ENCODE data around the gene EFNB3.

Gene EFNB3, protein sequence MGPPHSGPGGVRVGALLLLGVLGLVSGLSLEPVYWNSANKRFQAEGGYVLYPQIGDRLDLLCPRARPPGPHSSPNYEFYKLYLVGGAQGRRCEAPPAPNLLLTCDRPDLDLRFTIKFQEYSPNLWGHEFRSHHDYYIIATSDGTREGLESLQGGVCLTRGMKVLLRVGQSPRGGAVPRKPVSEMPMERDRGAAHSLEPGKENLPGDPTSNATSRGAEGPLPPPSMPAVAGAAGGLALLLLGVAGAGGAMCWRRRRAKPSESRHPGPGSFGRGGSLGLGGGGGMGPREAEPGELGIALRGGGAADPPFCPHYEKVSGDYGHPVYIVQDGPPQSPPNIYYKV

DNA sequence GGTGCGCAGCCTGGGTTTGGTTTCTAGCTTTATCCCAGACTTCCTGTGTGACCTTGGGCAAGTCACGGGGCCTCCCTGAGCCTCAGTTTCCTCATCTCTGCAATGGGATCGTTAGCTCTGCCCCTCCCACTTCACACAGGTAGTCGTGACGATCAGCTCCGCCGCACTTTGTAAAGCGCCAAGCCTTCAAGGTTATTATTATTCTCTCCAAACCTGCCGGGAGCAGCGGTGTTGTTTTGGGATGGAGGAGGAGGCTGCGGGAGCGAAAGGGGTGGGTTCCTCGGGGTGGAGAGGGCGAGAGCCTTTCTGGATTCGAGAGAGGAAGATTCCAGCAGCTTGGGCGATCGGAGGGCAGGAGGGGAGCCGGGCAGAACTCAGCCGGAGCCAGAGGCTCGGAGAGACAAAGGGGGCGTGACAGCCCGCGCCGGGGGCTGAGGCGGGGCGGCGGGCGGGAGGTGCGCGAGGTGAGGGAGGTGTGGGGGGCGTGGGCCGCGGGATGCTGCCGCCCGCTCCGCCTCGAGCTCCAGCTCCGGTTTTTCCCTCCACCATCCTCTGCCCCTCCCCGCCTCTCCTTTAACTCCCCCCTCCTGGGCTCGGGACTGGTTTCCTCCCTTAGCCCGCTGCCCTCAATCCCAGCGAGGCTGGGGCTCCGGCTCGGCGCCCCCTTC lies at the start of gene EFNB3:
TSS of gene EFNB3 (plus strand) at position 602 of the 668 bp plus-strand sequence. CDS start 397 bp downstream, outside the sequence.
- H3K4me3 ChIP-seq (ENCODE audit: low read length), result no peak within 1 kb of the TSS
- no peak for TF ChIP-seq ZNF274 (IDR thresholded peaks at IDR 0.05; ENCODE audit: low read depth, low read length)

DNA sequence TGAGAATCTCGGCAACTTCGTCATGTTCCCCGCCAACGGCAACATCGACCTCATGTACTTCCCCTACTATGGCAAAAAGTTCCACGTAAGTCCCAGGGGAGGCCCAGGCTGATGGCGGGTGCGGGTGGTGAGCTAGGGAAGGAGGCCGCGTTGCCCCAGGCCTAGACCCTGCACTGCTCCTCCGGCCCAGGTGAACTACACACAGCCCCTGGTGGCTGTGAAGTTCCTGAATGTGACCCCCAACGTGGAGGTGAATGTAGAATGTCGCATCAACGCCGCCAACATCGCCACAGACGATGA lies 49.5 kb upstream of the EFNB3 start:
- H3K4me3 ChIP-seq (ENCODE audit: low read length), result no peak overlapping the region
- no peak for TF ChIP-seq ZNF274 (IDR thresholded peaks at IDR 0.05; ENCODE audit: low read depth, low read length)

DNA sequence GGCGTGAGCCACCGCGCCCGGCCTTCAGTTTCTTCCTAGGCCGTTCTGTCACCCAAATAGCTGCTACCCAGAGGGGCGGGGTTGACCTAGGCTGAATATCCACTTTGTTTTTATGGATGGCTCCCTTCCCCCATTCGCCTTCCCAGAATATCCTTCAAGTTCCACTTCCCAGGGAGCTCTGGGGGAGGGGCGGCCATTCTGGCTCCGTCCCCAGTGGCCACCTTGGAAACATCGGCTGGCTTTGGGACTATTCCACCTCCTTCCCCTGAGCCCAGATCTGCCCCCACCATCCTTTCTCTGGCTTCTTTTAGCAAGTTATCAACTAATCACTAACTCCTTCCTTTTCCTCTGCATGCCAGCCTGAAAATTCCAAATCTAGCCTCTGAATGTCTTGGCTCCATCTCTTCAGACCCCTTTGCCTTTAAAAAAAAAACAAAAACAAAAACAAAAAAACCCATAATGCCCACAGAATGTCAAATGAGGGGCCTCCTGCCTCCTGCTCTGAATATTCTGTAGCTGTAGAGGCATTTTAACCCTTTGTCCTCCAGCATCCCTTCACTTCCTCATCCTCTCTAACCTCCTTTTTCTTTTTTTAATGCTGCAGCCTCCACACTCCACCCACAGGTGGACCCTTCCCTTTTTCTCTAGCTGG lies 47.9 kb upstream of the EFNB3 start:
- no peak for TF ChIP-seq ZNF274 (IDR thresholded peaks at IDR 0.05; ENCODE audit: low read depth, low read length)
- no peak overlapping the region for H3K4me3 ChIP-seq (ENCODE audit: low read length)

DNA sequence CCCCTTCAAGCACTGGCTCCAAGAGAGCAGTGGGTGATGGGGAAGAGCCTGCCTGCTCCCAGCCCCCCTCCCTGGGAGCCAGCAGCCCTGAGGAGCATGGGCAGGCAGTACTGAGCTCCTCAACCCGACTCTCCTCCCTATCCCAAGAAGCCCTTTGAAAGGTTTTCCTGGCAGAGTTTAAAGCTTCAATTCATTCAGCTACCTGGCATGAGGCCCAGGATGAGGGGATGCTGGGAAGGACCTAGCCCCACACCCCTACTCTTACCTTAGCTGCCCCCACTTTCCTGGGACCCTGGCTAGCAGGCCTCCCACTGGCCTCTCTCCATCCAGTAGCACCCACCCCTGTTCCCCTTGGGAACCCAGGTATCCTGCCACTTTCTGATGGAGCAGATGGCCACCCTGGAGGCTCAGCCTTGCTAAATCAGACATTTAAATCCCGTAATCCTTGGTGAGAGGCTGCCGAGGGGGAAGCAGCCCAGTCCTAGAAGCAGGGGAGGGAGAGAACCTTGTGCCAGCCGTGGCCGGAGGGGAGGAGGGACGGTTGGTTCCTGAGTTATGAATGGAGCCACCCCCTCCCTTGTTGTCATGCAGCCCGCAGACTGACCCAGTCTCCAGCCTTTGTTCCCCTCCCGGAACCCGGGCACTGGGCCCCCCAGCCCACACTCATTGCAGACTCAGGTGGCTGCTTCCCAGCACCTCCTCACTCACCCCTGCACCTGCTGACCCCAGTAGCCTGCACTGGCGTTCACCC lies 37.2 kb upstream of the EFNB3 start:
- H3K4me3 ChIP-seq (ENCODE audit: low read length), result no peak overlapping the region
- no peak for TF ChIP-seq ZNF274 (IDR thresholded peaks at IDR 0.05; ENCODE audit: low read depth, low read length)

DNA sequence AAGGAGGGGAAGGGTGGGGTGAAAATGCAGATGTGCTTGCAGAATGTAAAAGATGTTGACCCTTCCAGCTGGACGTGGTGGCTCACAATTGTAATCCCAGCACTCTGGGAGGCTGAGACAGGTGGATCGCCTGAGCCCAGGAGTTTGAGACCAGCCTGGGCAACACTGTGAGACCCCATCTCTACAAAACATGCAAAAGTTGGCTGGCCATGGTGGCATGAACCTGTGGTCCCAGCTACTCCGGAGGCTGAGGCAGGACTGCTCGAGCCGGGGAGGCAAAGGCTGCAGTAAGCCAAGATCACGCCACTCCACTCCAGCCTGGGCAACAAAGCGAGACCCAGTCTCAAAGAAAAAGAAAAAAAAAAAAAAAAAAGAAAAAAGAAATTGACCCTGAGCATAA lies 36.5 kb upstream of the EFNB3 start:
- TF ChIP-seq ZNF274 (IDR thresholded peaks at IDR 0.05; ENCODE audit: low read depth, low read length), result no peak
- no peak overlapping the region for H3K4me3 ChIP-seq (ENCODE audit: low read length)

DNA sequence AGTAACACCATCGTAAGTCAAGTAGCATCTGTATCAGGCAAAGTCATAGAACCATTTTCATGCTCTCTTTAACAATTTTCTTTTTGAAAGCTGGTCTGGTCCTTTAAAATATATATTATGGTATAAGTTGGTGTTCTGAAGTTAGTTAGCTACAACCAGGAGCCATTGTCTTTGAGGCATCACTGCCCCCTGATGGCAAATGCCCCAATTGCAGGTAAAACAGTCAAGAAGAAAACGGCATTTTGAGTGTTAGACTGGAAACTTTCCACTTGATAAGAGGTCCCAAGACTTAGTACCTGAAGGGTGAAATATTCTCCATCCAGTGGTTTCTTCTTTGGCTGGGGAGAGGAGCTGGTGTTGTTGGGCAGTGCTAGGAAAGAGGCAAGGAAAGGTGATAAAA lies 31.8 kb upstream of the EFNB3 start:
- no peak for TF ChIP-seq ZNF274 (IDR thresholded peaks at IDR 0.05; ENCODE audit: low read depth, low read length)
- no peak overlapping the region for H3K4me3 ChIP-seq (ENCODE audit: low read length)

DNA sequence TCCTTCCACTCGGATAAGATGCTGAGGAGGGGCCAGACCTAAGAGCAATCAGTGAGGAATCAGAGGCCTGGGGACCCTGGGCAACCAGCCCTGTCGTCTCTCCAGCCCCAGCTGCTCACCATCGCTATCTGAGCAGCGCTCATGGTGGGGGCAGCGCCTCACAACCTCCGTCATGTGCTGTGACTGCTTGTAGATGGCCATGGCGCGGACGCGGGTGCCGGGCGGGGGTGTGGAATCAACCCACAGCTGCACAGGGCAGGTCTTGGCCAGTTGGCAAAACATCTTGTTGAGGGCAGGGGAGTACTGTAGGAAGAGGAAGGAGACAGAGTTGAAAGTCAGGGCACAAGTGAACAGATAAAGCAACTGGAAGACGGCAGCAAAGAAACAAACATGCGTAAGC lies 30.1 kb upstream of the EFNB3 start:
- H3K4me3 ChIP-seq (ENCODE audit: low read length), result no peak overlapping the region
- no peak for TF ChIP-seq ZNF274 (IDR thresholded peaks at IDR 0.05; ENCODE audit: low read depth, low read length)

DNA sequence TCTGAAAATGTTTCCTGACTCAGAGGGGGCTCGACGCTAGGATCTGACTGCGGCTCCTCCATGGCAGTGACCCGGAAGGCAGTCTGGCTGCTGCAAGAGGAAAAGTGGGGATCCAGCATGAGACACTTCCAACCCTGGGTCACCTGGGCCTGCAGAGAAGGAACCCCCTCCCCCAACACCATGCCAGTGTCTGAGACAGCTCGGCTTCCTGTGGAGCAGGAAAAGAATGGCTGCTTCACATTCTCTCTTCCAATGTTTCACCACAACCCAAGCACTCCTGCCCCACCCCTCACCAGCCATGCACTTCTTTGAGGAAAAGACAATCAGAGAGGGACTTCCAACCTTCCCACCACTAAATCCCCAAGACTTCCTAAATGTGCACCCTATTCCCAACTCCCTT lies 28.5 kb upstream of the EFNB3 start:
- H3K4me3 ChIP-seq (ENCODE audit: low read length), result no peak overlapping the region
- no peak for TF ChIP-seq ZNF274 (IDR thresholded peaks at IDR 0.05; ENCODE audit: low read depth, low read length)

DNA sequence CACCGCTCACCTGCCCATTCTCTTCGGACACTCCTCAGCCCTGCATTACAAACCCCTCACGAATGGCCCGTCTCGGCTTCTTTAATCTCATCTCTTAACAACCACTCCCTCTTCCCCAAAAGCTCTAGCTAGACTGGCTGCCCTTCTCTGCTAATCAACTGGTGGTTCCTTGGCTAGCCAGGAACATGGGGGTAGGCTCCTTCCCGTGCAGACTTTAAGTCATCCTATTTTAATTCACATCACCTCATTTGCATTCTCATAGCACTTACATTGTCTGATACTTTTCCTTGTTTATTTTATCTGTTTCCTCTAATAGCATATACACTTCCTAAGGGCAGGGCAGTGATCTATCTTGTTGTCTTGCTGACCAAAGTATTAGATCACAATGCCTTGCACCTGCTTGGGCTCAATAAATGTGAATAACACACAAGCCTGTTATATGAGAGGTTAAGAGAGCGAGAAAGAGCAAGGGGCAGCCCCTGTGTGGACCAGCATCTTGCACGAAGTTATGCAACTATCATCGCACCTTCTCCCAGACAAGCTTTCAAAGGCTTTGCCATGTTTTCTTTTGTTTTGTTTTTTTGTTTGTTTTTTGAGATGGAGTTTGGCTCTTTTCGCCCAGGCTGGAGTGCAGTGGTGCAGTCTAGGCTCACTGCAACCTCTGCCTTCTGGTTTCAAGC lies 27.5 kb upstream of the EFNB3 start:
- no peak overlapping the region for H3K4me3 ChIP-seq (ENCODE audit: low read length)
- no peak for TF ChIP-seq ZNF274 (IDR thresholded peaks at IDR 0.05; ENCODE audit: low read depth, low read length)

DNA sequence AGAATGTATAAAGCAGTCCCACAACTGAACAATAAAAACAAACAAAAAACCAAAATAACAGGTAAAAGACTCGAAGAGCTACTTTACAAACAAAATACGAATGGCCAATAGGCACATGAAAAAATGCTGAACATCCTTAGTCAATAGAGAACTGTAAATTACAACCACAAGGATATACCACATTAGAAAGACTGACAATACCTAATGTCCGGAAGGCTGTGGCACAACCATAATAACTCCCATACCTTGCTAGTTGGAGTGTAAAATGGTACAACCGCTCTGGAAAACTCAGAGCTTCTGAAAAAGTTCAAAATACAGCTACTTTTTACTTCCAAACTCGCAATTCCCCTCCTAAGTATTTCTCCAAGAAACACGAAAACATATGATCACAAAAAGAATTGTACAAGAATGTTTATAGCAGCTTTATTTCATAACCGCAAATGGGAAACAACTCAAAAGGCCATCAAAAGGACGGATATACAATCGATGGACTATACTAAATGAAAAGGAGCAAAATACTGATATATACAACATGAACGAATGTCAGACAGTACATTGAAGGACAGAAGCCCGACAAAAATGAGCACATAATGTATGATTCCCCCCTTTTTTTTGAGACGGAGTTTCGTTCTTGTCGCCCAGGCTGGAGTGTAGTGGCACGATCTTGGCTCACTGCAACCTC lies 20.0 kb upstream of the EFNB3 start:
- TF ChIP-seq ZNF274 (IDR thresholded peaks at IDR 0.05; ENCODE audit: low read depth, low read length), result no peak
- H3K4me3 ChIP-seq (ENCODE audit: low read length), result peak overlapping the region; percentile 84

DNA sequence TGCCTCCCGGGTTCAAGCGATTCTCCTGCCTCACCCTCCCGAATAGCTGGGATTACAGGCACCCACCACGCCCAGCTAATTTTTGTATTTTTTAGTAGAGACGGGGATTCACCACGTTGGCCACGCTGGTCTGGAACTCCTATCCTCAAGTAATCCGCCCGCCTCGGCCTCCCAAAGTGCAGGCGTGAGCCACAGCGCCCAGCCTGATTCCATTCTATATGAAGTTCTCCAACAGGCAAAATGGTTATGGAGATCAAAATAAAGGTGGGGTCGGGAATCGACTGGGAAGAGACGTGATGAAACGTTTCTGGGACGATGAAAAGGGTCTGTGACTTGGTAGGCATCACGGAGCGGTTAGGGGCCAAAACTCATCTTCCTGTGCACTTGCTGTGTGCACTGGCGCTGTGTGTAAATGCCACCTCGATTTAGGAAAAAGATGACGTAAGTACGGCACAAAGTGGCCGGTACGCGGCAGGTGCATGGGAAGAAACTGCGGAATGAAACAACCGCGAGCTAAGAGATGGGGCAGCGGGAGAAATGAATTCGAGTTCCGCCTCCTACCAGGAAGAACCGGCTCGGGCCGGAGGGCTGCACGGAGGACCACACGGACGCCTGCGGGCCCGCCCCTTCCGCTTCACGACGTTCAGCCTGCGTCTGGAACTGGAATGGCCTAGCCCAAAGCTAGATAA lies 19.3 kb upstream of the EFNB3 start:
- H3K4me3 ChIP-seq (ENCODE audit: low read length), result peak overlapping the region; percentile 84
- no peak for TF ChIP-seq ZNF274 (IDR thresholded peaks at IDR 0.05; ENCODE audit: low read depth, low read length)

DNA sequence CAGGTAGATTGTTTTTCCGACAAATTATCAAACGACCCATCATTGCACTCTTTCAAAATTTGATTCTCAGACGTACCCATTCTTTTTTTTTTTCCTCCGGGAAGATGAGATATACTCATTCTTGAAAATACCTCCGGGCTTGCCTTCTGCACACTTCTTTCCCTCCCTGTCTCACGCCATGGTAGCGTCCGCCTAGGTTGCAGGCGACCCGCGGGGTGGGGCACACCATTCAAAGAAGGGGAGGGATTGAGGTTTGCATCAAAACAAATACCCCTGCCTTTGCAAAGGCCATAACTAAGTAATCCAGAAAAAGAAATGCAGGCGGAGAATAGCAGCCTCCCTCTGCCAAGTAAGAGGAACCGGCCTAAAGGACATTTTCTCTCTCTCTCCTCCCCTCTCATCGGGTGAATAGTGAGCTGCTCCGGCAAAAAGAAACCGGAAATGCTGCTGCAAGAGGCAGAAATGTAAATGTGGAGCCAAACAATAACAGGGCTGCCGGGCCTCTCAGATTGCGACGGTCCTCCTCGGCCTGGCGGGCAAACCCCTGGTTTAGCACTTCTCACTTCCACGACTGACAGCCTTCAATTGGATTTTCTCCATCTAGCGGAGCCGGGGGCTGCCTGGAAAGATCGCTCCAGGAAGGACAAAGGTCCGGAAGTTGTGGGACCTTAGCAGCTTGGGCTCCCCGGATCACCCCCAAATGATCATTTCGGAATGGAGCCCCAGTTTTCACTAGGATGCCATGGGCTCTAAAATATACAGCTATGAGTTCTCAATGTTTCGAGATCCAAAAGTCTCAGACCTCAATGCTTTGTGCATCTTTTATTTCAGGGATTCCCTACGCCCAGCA lies 18.6 kb upstream of the EFNB3 start:
- TF ChIP-seq ZNF274 (IDR thresholded peaks at IDR 0.05; ENCODE audit: low read depth, low read length), result no peak
- peak overlapping the region; percentile 84 for H3K4me3 ChIP-seq (ENCODE audit: low read length)

All from GM08714 (cell line).